GM12878 (cell line): ENCODE data around the gene PRR3. TPM values are rescaled to one million over a fixed set of nuclear protein-coding genes. Genes with fewer than 3 reads are reported as not detected.

ENCODE experiments used
- CBFB ChIP-seq: IDR thresholded peaks from 2 replicates; pipeline ENCODE4 v1.6.1; 2016; ENCODE audit warnings: antibody characterized with exemption, low read depth
- DPF2 ChIP-seq: fragments of 450-650 bp; IDR thresholded peaks from 2 replicates; pipeline ENCODE4 v1.6.1; 2017; ENCODE audit warnings: mild to moderate bottlenecking
- HDAC6 ChIP-seq: fragments of 200-600 bp; sonication (generic); IDR thresholded peaks from one replicate; pipeline ENCODE4 v1.8.0; 2017; ENCODE audit warnings: antibody characterized with exemption; ENCODE audit not compliant: unreplicated experiment
- KDM1A ChIP-seq: fragments of 200-600 bp; sonication (generic); IDR thresholded peaks from 2 replicates; pipeline ENCODE4 v1.6.1; 2016; ENCODE audit warnings: borderline replicate concordance
- KLF5 ChIP-seq: fragments of 450-650 bp; IDR thresholded peaks from 2 replicates; pipeline ENCODE4 v1.6.1; 2014; ENCODE audit warnings: mild to moderate bottlenecking; ENCODE audit not compliant: partially characterized antibody
- PAX5 ChIP-seq: IDR thresholded peaks from 2 replicates; pipeline ENCODE4 v1.6.1; 2011; ENCODE audit warnings: low read depth, low read length, borderline replicate concordance
- PRDM15 ChIP-seq: fragments of 450-650 bp; formaldehyde crosslinking; IDR thresholded peaks from 2 replicates; pipeline ENCODE4 v1.4.0; 2020; ENCODE audit warnings: mild to moderate bottlenecking, moderate library complexity
- RBBP5 ChIP-seq: fragments of 200-600 bp; sonication (generic); conservative IDR thresholded peaks from 2 replicates; pipeline ENCODE4 v1.6.1; 2016
- RCOR1 ChIP-seq: conservative IDR thresholded peaks from 2 replicates; pipeline ENCODE4 v1.6.1; 2012; ENCODE audit warnings: low read depth, low read length, improper control_type of control experiment
- RELB ChIP-seq: fragments of 450-650 bp; IDR thresholded peaks from 2 replicates; pipeline ENCODE4 v1.6.1; 2017; ENCODE audit warnings: low read depth, mild to moderate bottlenecking, moderate library complexity
- SUPT20H ChIP-seq: IDR thresholded peaks from 2 replicates; pipeline ENCODE4 v1.6.1; 2011; ENCODE audit warnings: low read depth, mild to moderate bottlenecking, low read length, moderate library complexity, borderline replicate concordance; ENCODE audit not compliant: control insufficient read depth
- polyA plus RNA-seq, 11 experiments: library from polyadenylated mRNA; depleted of rRNA in 4 of 11; unstranded in 6 of 11; stranded (reverse) in 5 of 11; fragments of >200 nt; fragmentation: Nextera tagmentation in 4 of 11; fragmentation: Illumina TruSeq in 1 of 11; extraction: Ambion mirVana in 4 of 11; extraction: Trizol in 1 of 11; gene quantifications; 1 replicate in 1 of 11; 2 replicates in 10 of 11; pipeline versions ENCODE4 v1.2.1 to v1.2.3, GENCODE V29; 2011 to 2016; ENCODE audit warnings: inconsistent platforms in 2 of 11, missing spikeins in 2 of 11, low read depth in 1 of 11
- total RNA-seq, 4 experiments: library from RNA; depleted of rRNA in 3 of 4; stranded (reverse); fragments of >200 nt in 3 of 4; fragmentation: Illumina TruSeq in 1 of 4; extraction: Trizol in 1 of 4; gene quantifications; 2 replicates each; pipeline versions ENCODE4 v1.2.1 to v1.2.3, GENCODE V29; 2013 to 2021
- TF ChIP-seq, protein P1 (sequence below): fragments of 150-350 bp; IDR thresholded peaks from 2 replicates; pipeline ENCODE4 v1.6.1; 2016; ENCODE audit warnings: low read depth, low read length
- TF ChIP-seq, protein P2 (sequence below): fragments of 450-650 bp; IDR thresholded peaks from 2 replicates; pipeline ENCODE4 v1.6.1; 2017; ENCODE audit warnings: mild to moderate bottlenecking, moderate library complexity

Gene PRR3
- total and polyA plus RNA-seq, 10 of the 15 experiments (the other 5 are each of a cell fraction or from before 2014, with no cell fraction given): 14.0 to 38.2 (median 20.5) TPM

DNA sequence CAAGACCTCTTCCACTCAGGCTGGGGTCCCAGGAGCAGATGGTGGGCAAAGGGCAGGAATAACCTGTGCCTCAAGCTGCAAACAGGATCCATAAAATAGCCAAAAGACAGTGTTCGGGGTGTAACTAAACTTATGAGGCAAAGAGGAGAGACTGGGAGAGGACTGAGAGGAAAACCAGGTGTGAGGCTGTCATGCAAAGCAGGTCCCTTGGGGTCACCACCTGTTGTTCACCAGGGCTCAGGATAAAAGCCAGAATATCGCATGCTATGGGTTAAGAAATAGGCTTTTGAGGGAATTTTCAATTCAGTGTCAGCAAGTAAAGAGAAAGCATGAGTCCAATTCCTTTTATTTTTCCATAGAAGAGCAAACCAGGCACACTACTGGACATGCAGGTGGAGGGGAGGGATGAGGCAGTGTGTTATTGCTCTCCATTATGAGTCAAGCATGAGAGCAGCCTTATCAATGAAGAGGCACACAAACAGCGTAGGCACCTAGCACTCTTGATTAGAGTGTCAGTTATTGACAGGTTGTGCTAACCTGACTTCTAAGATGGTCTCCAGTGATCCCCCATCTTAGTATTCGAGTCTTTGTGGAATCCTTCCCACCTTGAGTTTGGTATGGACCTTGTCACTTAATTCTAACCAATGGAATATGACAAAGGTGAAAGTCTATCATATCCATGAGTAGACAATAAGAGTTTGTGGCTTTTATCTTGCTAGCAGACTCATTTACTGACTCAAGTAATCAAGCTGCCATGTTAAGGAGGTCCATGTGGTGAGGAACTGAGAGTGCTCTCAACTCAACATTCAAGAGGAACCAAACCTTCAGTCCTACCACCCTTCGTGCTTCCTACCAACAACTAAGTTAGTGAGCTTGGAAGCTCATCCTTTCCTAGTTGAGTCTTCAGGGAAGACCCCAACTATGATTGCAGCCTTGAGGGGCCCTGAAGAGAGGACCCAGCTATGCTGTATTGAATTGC is 49.0 kb upstream of the PRR3 start (continued):
- no peak for TF ChIP-seq PRDM15 (CRISPR knock-in tag)
- no peak for TF ChIP-seq SUPT20H
- TF ChIP-seq, protein P1, sequence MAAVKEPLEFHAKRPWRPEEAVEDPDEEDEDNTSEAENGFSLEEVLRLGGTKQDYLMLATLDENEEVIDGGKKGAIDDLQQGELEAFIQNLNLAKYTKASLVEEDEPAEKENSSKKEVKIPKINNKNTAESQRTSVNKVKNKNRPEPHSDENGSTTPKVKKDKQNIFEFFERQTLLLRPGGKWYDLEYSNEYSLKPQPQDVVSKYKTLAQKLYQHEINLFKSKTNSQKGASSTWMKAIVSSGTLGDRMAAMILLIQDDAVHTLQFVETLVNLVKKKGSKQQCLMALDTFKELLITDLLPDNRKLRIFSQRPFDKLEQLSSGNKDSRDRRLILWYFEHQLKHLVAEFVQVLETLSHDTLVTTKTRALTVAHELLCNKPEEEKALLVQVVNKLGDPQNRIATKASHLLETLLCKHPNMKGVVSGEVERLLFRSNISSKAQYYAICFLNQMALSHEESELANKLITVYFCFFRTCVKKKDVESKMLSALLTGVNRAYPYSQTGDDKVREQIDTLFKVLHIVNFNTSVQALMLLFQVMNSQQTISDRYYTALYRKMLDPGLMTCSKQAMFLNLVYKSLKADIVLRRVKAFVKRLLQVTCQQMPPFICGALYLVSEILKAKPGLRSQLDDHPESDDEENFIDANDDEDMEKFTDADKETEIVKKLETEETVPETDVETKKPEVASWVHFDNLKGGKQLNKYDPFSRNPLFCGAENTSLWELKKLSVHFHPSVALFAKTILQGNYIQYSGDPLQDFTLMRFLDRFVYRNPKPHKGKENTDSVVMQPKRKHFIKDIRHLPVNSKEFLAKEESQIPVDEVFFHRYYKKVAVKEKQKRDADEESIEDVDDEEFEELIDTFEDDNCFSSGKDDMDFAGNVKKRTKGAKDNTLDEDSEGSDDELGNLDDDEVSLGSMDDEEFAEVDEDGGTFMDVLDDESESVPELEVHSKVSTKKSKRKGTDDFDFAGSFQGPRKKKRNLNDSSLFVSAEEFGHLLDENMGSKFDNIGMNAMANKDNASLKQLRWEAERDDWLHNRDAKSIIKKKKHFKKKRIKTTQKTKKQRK: no peak
- TF ChIP-seq, protein P2, sequence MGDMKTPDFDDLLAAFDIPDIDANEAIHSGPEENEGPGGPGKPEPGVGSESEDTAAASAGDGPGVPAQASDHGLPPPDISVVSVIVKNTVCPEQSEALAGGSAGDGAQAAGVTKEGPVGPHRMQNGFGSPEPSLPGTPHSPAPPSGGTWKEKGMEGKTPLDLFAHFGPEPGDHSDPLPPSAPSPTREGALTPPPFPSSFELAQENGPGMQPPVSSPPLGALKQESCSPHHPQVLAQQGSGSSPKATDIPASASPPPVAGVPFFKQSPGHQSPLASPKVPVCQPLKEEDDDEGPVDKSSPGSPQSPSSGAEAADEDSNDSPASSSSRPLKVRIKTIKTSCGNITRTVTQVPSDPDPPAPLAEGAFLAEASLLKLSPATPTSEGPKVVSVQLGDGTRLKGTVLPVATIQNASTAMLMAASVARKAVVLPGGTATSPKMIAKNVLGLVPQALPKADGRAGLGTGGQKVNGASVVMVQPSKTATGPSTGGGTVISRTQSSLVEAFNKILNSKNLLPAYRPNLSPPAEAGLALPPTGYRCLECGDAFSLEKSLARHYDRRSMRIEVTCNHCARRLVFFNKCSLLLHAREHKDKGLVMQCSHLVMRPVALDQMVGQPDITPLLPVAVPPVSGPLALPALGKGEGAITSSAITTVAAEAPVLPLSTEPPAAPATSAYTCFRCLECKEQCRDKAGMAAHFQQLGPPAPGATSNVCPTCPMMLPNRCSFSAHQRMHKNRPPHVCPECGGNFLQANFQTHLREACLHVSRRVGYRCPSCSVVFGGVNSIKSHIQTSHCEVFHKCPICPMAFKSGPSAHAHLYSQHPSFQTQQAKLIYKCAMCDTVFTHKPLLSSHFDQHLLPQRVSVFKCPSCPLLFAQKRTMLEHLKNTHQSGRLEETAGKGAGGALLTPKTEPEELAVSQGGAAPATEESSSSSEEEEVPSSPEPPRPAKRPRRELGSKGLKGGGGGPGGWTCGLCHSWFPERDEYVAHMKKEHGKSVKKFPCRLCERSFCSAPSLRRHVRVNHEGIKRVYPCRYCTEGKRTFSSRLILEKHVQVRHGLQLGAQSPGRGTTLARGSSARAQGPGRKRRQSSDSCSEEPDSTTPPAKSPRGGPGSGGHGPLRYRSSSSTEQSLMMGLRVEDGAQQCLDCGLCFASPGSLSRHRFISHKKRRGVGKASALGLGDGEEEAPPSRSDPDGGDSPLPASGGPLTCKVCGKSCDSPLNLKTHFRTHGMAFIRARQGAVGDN: peak; percentile 35; the same call in 1 of the 2 replicates
- no peak for TF ChIP-seq PAX5
- TF ChIP-seq KDM1A: no peak
- no peak for TF ChIP-seq CBFB
- no peak for TF ChIP-seq HDAC6
- no peak for TF ChIP-seq RBBP5
- TF ChIP-seq RELB: no peak
- no peak for TF ChIP-seq RCOR1
- TF ChIP-seq KLF5: no peak
- no peak for TF ChIP-seq DPF2
